ENCODE results near the gene TNFRSF1B. TPM values are rescaled to one million over a fixed set of nuclear protein-coding genes. Genes with fewer than 3 reads are reported as not detected.

The TNFRSF1B gene
- total RNA-seq, 2 donors from 2014 or later, result 58.7 to 59.7 TPM

- Histone ChIP-seq H3K4me1 (ENCODE audit: control insufficient read depth in 1 of 2, low read depth in 2 of 2) (peaks cover 0 to 27% of the 10 kb centered on the region in 2 donors), H3K27ac (no peak overlapping the region)
- no peak for DNase-seq (ENCODE audit: low spot score)
Measured at GRCh38 chr1:12170263-12170671, 3.5 kb downstream of the TNFRSF1B start.

GRCh38 chr1:12171206-12172041 lies 4.6 kb downstream of the TNFRSF1B start:
- DNase-seq (ENCODE audit: low spot score) (no peak), ATAC-seq (ENCODE audit: insufficient number of reproducible peaks, low FRiP score, low read depth) (no peak)
- Histone ChIP-seq H3K27ac (no peak overlapping the region), H3K9me3 (no peaks in the 10 kb centered on the region), H3K4me3 (no peak overlapping the region), H3K36me3 (no peaks in the 10 kb centered on the region), H3K27me3 (replicated peaks; ENCODE audit: insufficient read depth) (no peaks in the 10 kb centered on the region), H3K4me1 (ENCODE audit: control insufficient read depth in 1 of 2, low read depth in 2 of 2) (peaks cover 0 to 27% of the 10 kb centered on the region in 2 donors)
- TF ChIP-seq, protein P1, sequence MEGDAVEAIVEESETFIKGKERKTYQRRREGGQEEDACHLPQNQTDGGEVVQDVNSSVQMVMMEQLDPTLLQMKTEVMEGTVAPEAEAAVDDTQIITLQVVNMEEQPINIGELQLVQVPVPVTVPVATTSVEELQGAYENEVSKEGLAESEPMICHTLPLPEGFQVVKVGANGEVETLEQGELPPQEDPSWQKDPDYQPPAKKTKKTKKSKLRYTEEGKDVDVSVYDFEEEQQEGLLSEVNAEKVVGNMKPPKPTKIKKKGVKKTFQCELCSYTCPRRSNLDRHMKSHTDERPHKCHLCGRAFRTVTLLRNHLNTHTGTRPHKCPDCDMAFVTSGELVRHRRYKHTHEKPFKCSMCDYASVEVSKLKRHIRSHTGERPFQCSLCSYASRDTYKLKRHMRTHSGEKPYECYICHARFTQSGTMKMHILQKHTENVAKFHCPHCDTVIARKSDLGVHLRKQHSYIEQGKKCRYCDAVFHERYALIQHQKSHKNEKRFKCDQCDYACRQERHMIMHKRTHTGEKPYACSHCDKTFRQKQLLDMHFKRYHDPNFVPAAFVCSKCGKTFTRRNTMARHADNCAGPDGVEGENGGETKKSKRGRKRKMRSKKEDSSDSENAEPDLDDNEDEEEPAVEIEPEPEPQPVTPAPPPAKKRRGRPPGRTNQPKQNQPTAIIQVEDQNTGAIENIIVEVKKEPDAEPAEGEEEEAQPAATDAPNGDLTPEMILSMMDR (IDR thresholded peaks at IDR 0.05), result no peak

More at GRCh38 chr1:12170263-12170671, 3.5 kb downstream of the TNFRSF1B start:
- Histone ChIP-seq H3K4me3 (no peak overlapping the region), H3K9me3 (no peaks in the 10 kb centered on the region), H3K27me3 (replicated peaks; ENCODE audit: insufficient read depth) (no peaks in the 10 kb centered on the region), H3K36me3 (no peaks in the 10 kb centered on the region)
- no peak for ATAC-seq (ENCODE audit: insufficient number of reproducible peaks, low FRiP score, low read depth)
- TF ChIP-seq, protein P1 (IDR thresholded peaks at IDR 0.05), result no peak

GRCh38 chr1:12172042-12172851 lies 5.5 kb downstream of the TNFRSF1B start:
- TF ChIP-seq, protein P1 (IDR thresholded peaks at IDR 0.05), result no peak
- Histone ChIP-seq H3K4me1 (ENCODE audit: control insufficient read depth in 1 of 2, low read depth in 2 of 2) (peaks cover 0 to 22% of the 10 kb centered on the region in 2 donors), H3K36me3 (no peaks in the 10 kb centered on the region), H3K4me3 (no peak overlapping the region), H3K9me3 (no peaks in the 10 kb centered on the region), H3K27ac (peak overlapping the region in 1 of 2 donors; percentile 58), H3K27me3 (replicated peaks; ENCODE audit: insufficient read depth) (no peaks in the 10 kb centered on the region)
- DNase-seq (ENCODE audit: low spot score) (no peak), ATAC-seq (ENCODE audit: insufficient number of reproducible peaks, low FRiP score, low read depth) (no peak)

DNA sequence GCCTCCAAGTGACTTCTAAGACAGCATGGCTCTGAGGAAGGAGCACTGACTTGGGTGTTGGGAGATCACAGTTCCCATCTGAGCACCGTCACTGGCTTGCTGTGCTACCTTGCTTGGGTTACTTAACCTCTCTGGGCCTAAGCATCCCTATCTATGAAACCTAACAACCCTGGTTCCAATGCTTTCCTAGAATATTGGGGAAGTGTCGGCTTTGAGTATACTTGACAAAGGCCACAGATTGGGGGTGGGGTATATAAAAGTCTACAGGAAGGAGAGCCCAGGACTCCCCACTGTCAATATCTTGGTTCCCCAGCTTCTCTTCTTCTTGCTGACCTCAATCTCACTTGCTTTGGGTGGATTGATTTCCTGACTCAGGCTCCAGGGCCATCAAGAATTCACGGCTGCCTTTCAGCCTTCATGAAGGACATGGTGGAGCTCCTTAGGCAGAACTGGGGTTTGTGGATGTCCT lies 6.3 kb downstream of the TNFRSF1B start:
- Histone ChIP-seq H3K4me1 (ENCODE audit: control insufficient read depth in 1 of 2, low read depth in 2 of 2) (peaks cover 0 to 18% of the 10 kb centered on the region in 2 donors), H3K27me3 (replicated peaks; ENCODE audit: insufficient read depth) (no peaks in the 10 kb centered on the region), H3K36me3 (no peaks in the 10 kb centered on the region)

More for the DNA sequence above, 6.3 kb downstream of the TNFRSF1B start:
- peak overlapping the region in 1 of 2 donors; percentile 58 for H3K27ac ChIP-seq
- no peaks in the 10 kb centered on the region for H3K9me3 ChIP-seq
- DNase-seq (ENCODE audit: low spot score), result no peak
- no peak for ATAC-seq (ENCODE audit: insufficient number of reproducible peaks, low FRiP score, low read depth)
- no peak overlapping the region for H3K4me3 ChIP-seq
- TF ChIP-seq, protein P1 (IDR thresholded peaks at IDR 0.05), result no peak

Measured in thoracic aorta (tissue), 2 donors.